Stomach (tissue), 19 donors: Measurements from ENCODE around the gene BBS9. TPM values are rescaled to one million over a fixed set of nuclear protein-coding genes. Genes with fewer than 3 reads are reported as not detected.
A peak's percentile ranks its signal among the peaks of the same experiment; 100 is the strongest.

Experiments used
- DNase-seq, 2 donors: peaks; one replicate each; pipeline versions ENCODE4 v3.0.0 to v3.0.0-alpha.2; 2013 to 2019
- H3K27ac ChIP-seq, 5 donors: fragments of 200-600 bp in 4 of 5; sonication (generic) in 4 of 5; one replicate each; pipeline ENCODE4 v1.5.1; 2013 to 2019; ENCODE audit warnings: mild to moderate bottlenecking in 1 of 5, moderate library complexity in 1 of 5
- H3K27me3 ChIP-seq, 3 donors: fragments of 200-600 bp; sonication (generic); one replicate each; pipeline ENCODE4 v1.5.1; 2017 to 2019; ENCODE audit warnings: mixed run types in 1 of 3
- H3K36me3 ChIP-seq, 4 donors: fragments of 200-600 bp; sonication (generic); 1 replicate in 3 of 4; 2 replicates in 1 of 4; pipeline ENCODE4 v1.5.1; 2016 to 2019
- H3K4me1 ChIP-seq, 4 donors: fragments of 200-600 bp; sonication (generic); one replicate each; pipeline ENCODE4 v1.5.1; 2016 to 2019
- H3K4me3 ChIP-seq, 4 donors: fragments of 200-600 bp; sonication (generic) in 3 of 4; one replicate each; pipeline ENCODE4 v1.5.1; 2016 to 2019; ENCODE audit warnings: mild to moderate bottlenecking in 1 of 4
- H3K9me3 ChIP-seq, 4 donors: fragments of 200-600 bp; sonication (generic); one replicate each; pipeline ENCODE4 v1.5.1; 2016 to 2019
- EP300 ChIP-seq: sonication (generic); formaldehyde crosslinking; IDR thresholded peaks from one replicate; pipeline ENCODE4 v1.6.1; 2017; ENCODE audit warnings: antibody characterized with exemption
- POLR2A ChIP-seq, 4 donors: fragments of 450-650 bp; IDR thresholded peaks; one replicate each; pipeline ENCODE4 v1.6.1; 2016; ENCODE audit warnings: antibody characterized with exemption in 4 of 4, control low read depth in 2 of 4, mild to moderate bottlenecking in 1 of 4, moderate library complexity in 1 of 4
- POLR2AphosphoS5 ChIP-seq, 3 donors: sonication (generic); formaldehyde crosslinking; IDR thresholded peaks; one replicate each; pipeline ENCODE4 v1.6.1; 2016; ENCODE audit warnings: antibody characterized with exemption in 3 of 3
- WGBS, 5 donors: extraction: QIAGEN DNeasy Blood & Tissue Kit in 3 of 5; methylation state at CpG; one replicate each; pipeline versions ENCODE4 v1.1.5 to v1.1.7; 2013 to 2018; 5-methylcytosine and 5-hydroxymethylcytosine counted together
- intact Hi-C: fragments of 100-400 bp; cut with DNase I; formaldehyde crosslinking; loops from one replicate; pipeline ENCODE4 v1.15.1; 2023; ENCODE audit warnings: low total_unique reads
- long read RNA-seq, 10 donors: transcript quantifications; one replicate each; lab custom pipeline, GENCODE V29; 2026
- polyA plus RNA-seq, 3 donors: library from polyadenylated mRNA; stranded (reverse); fragments of 200-250 nt; gene quantifications; one replicate each; pipeline ENCODE4 v1.2.3, GENCODE V29; 2013
- total RNA-seq, 5 donors: library from RNA; depleted of rRNA; stranded (reverse); fragments of >200 nt; gene quantifications; one replicate each; pipeline versions ENCODE4 v1.1.0 to v1.2.3, GENCODE V29; 2014 to 2016
- TF ChIP-seq, protein P1 (sequence below), 7 experiments: fragments of 450-650 bp in 4 of 7; fragments of 200-600 bp in 3 of 7; sonication (generic) in 3 of 7; IDR thresholded peaks; one replicate each; pipeline ENCODE4 v1.5.1; 2016 to 2019; ENCODE audit warnings: antibody characterized with exemption in 7 of 7, control low read depth in 2 of 7, mild to moderate bottlenecking in 1 of 7
- donor health status: healthy with polysubstance abuse.
- donor health status: Bipolar disorder and iron deficiency.
- donor health status: healthy.

Gene BBS9
- total RNA-seq (10 to 100 TPM in 3 of 5 donors, 1 to 10 TPM in 2; 4.7 to 43.9 (median 13.3) TPM), polyA plus RNA-seq (1 to 10 TPM; 3.2 to 4.4 (median 3.7) TPM)
- long read RNA-seq, donor 1: 0 reads
- long read RNA-seq, donor 2: 0 reads
- long read RNA-seq, donor 3: 0 reads
- long read RNA-seq, donor 4: 0 reads
- long read RNA-seq, donor 5: 0 reads
- long read RNA-seq, donor 6: 0 reads
- long read RNA-seq, donor 7, partial matches to known transcripts: 0 of 1 reads
- long read RNA-seq, donor 7, other reads (novel, unspliced or antisense): 0 of 1 reads
- long read RNA-seq, donor 8, partial matches to known transcripts: 0 of 1 reads
- long read RNA-seq, donor 8, other reads (novel, unspliced or antisense): 0 of 1 reads
- long read RNA-seq, donor 9: 0 reads
- long read RNA-seq, donor 10: 0 reads

DNA sequence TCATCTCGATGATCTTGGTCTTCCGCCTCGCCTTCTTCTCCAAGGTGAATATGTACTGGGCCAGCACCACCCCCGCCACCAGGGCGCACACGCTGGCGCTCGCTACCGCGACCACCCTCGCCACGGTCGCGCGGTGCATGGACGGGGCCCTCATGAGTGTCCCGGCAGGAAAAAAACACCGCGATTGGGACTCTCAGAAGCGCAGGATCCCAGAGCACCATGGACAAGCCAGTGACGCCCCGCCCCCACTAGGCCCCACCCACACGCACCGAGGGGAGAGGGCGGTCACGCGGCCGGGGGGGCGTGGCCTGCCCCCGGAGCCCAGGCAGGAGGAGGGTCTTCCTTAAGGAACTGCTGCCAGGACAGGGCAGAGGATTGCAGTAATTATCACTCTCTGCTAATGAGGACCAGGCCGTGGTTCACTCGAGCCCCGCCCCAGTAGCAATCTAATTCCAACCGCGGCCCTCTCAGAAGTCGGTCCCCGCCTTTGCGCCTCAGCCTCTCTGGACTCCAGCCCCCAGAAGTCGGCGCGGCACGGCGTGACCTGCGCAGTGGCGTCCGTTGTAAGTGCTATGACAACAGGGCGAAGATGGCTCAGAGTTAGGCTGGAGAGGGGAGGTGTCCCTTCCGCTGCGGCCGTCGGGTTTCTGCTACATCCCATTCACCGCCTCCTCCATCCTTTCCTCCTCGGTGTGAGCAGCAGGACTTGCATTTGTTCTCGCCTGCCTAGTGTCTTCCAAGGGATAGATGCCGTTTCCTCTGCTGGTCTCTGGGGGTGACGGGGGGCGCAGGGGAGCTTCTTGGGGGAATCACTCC is at the start of gene BBS9:
Gene BBS9 (plus strand): TSS at position 575 of the 816 bp plus-strand sequence. CDS start 16,689 bp downstream, outside the sequence.
- intact Hi-C loops: no loop called here
- TF ChIP-seq POLR2AphosphoS5 (IDR thresholded peaks at IDR 0.05): peak in 2 of 3 donors; percentile 39 to 85
- no peak for TF ChIP-seq POLR2A (IDR thresholded peaks at IDR 0.05)
- Histone ChIP-seq H3K27ac (peak within 1 kb of the TSS; percentile 82 to 95 (median 90)), H3K4me3 (peak within 1 kb of the TSS; percentile 64 to 96 (median 84)), H3K4me1 (peaks cover 6 to 35% (median 19%) of the 10 kb centered on the region in 4 donors), H3K9me3 (no peaks in the 10 kb centered on the region), H3K36me3 (no peaks in the 10 kb centered on the region), H3K27me3 (no peaks in the 10 kb centered on the region)
- WGBS, 5 donors: 0 to 1% (median 0%) methylated on average over 27 to 57 of the region's 57 CpGs
- peak; percentile 93 to 97 for DNase-seq

DNA sequence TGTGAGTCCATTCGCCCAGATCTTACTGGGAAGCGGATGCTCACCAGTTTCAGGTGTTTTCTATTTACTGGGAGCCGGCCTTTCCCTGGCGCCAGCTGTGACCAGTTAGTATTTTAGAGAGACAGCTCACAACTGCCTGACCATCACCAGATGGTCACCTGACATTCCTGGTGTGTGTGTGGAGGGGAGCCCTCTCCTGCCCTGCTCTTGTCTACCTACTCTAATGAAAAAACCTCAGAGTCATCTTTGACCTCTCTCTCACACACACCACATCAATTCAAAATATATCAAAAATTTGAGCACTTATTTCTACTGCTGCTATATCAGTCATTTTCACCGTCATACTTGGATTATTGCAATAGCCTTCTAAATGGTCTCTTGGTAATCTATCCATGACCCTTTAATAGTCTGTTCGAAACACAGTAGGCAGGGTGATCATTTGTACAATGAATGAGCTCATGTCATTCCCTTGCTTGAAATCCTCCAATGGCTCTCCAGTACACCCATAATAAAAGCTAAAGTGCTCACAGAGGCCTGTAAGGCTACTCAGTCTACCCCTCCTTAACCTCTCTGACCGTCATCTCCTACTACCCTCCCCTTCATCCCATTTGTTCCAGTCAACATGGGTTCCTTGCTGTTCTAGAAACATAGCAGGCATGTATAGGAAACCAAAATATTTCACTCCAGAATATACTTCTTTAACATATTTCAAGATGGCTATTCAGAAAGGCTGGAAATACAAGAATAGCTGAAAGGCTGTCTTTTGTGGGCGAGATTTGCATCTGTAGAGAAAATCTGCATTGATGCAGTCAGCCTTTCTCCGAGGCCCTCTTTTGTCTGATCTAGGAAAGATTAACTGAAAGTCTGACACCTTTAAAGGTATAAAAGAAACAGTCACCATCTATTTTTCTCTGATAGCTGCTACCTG is 49.3 kb upstream of the BBS9 start:
- Histone ChIP-seq H3K36me3 (no peaks in the 10 kb centered on the region), H3K9me3 (no peaks in the 10 kb centered on the region), H3K27ac (no peak overlapping the region), H3K27me3 (no peaks in the 10 kb centered on the region), H3K4me3 (no peak overlapping the region), H3K4me1 (no peaks in the 10 kb centered on the region)
- WGBS, 5 donors: 82 to 88% (median 85%) methylated on average over 9 of the region's 9 CpGs
- DNase-seq: no peak
- TF ChIP-seq POLR2AphosphoS5 (IDR thresholded peaks at IDR 0.05) (no peak), EP300 (no peak), POLR2A (IDR thresholded peaks at IDR 0.05) (no peak)
- TF ChIP-seq, protein P1, sequence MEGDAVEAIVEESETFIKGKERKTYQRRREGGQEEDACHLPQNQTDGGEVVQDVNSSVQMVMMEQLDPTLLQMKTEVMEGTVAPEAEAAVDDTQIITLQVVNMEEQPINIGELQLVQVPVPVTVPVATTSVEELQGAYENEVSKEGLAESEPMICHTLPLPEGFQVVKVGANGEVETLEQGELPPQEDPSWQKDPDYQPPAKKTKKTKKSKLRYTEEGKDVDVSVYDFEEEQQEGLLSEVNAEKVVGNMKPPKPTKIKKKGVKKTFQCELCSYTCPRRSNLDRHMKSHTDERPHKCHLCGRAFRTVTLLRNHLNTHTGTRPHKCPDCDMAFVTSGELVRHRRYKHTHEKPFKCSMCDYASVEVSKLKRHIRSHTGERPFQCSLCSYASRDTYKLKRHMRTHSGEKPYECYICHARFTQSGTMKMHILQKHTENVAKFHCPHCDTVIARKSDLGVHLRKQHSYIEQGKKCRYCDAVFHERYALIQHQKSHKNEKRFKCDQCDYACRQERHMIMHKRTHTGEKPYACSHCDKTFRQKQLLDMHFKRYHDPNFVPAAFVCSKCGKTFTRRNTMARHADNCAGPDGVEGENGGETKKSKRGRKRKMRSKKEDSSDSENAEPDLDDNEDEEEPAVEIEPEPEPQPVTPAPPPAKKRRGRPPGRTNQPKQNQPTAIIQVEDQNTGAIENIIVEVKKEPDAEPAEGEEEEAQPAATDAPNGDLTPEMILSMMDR (IDR thresholded peaks at IDR 0.05): no peak
- intact Hi-C loops: no loop called here

DNA sequence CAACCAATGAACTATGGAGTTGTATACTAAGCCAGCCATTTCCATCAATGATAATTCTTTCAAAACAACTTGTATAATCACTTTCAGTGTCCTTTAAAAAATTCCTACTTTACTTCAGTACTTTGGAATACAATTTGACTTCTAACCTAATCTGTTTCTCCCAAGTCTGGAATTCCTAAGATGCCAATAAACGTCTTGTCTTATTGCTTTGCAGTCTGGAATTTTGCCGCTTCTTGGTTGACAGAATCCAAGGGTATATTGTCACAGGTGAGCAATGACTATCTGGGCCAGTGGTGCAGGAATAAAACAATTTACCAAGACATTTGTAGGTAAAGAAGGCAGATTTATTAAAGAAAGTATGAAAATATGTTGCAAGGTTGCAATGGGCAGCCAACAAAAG is 42.0 kb upstream of the BBS9 start:
- H3K4me1 ChIP-seq: no peaks in the 10 kb centered on the region
- H3K36me3 ChIP-seq: no peaks in the 10 kb centered on the region

DNA sequence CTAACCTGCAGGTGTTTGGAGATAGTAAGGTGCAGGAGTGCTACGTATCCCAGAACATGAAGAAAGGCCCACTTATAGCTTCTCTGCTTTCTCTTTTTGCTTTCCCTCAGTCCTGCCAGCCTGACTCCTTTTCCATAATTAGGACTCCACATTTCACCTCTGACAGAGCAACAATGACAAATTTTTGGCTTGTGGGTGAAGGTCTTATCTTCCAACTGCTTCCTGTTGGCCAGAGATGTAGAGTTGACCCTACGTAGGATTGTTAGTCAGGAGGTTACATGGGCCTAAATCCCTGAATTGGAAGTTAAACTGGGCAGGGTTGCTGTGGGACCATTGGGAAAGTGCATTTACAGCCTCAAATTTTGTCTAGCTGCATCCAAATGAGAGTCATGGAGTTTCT is 41.5 kb upstream of the BBS9 start:
- Histone ChIP-seq H3K27ac (no peak overlapping the region), H3K4me1 (no peaks in the 10 kb centered on the region), H3K27me3 (no peaks in the 10 kb centered on the region), H3K36me3 (peaks cover 0 to 4% (median under 1%) of the 10 kb centered on the region in 4 donors), H3K4me3 (no peak overlapping the region), H3K9me3 (peaks cover 0 to 4% (median 0%) of the 10 kb centered on the region in 4 donors)
- no peak for TF ChIP-seq EP300
- TF ChIP-seq, protein P1 (IDR thresholded peaks at IDR 0.05): no peak
- no peak for TF ChIP-seq POLR2AphosphoS5 (IDR thresholded peaks at IDR 0.05)
- no peak for TF ChIP-seq POLR2A (IDR thresholded peaks at IDR 0.05)
- intact Hi-C loops: no loop called here
- 64 to 88% (median 71%) methylated on average over 2 of the region's 2 CpGs for WGBS, 5 donors
- DNase-seq: no peak

More for the DNA sequence above, 42.0 kb upstream of the BBS9 start:
- TF ChIP-seq POLR2A (IDR thresholded peaks at IDR 0.05): no peak
- TF ChIP-seq, protein P1 (IDR thresholded peaks at IDR 0.05): no peak
- TF ChIP-seq POLR2AphosphoS5 (IDR thresholded peaks at IDR 0.05): no peak
- no peak for TF ChIP-seq EP300
- DNase-seq: no peak
- H3K4me3 ChIP-seq: no peak overlapping the region
- peaks cover 0 to 4% (median 0%) of the 10 kb centered on the region in 4 donors for H3K9me3 ChIP-seq
- H3K27me3 ChIP-seq: no peaks in the 10 kb centered on the region
- H3K27ac ChIP-seq: no peak overlapping the region
- 18 to 89% (median 29%) methylated on average over 2 of the region's 2 CpGs for WGBS, 5 donors
- intact Hi-C loops: no loop called here
